Ascending aorta (tissue), 2 donors: Measurements from ENCODE around the gene FARP1. TPM values are rescaled to one million over a fixed set of nuclear protein-coding genes. Genes with fewer than 3 reads are reported as not detected.

Source experiments
- DNase-seq, 2 donors: peaks; one replicate each; pipeline ENCODE4 v3.0.0-alpha.2; 2019; ENCODE audit warnings: low spot score in 2 of 2
- H3K27ac ChIP-seq, 2 donors: fragments of 200-600 bp; sonication (generic); one replicate each; pipeline ENCODE4 v1.5.1; 2016 to 2017; ENCODE audit warnings: mild to moderate bottlenecking in 1 of 2
- H3K27me3 ChIP-seq: fragments of 200-600 bp; sonication (generic); one replicate; pipeline ENCODE4 v1.5.1; 2017
- H3K36me3 ChIP-seq, 2 donors: fragments of 200-600 bp; sonication (generic); one replicate each; pipeline ENCODE4 v1.5.1; 2016
- H3K4me1 ChIP-seq, 2 donors: fragments of 200-600 bp; sonication (generic); one replicate each; pipeline ENCODE4 v1.5.1; 2016 to 2017; ENCODE audit warnings: mild to moderate bottlenecking in 1 of 2
- H3K4me3 ChIP-seq, 2 donors: fragments of 200-600 bp; sonication (generic); one replicate each; pipeline ENCODE4 v1.5.1; 2016 to 2017; ENCODE audit warnings: mild to moderate bottlenecking in 1 of 2
- H3K9me3 ChIP-seq, 2 donors: fragments of 200-600 bp; sonication (generic); one replicate each; pipeline ENCODE4 v1.5.1; 2016
- intact Hi-C: fragments of 100-400 bp; cut with DNase I; formaldehyde crosslinking; loops from one replicate; pipeline ENCODE4 v1.15.1; 2023
- total RNA-seq: library from RNA; depleted of rRNA; stranded (reverse); fragments of >200 nt; gene quantifications from one replicate; pipeline ENCODE4 v1.1.0, GENCODE V29; 2016
- TF ChIP-seq, protein P1 (sequence below), 3 experiments: fragments of 200-600 bp in 2 of 3; fragments of 450-650 bp in 1 of 3; sonication (generic) in 2 of 3; IDR thresholded peaks; one replicate each; pipeline ENCODE4 v1.5.1; 2016 to 2019; ENCODE audit warnings: antibody characterized with exemption in 3 of 3, mild to moderate bottlenecking in 1 of 3, moderate library complexity in 1 of 3

FARP1 gene
- total RNA-seq, 1 donor from 2014 or later = 80.8 TPM

DNA sequence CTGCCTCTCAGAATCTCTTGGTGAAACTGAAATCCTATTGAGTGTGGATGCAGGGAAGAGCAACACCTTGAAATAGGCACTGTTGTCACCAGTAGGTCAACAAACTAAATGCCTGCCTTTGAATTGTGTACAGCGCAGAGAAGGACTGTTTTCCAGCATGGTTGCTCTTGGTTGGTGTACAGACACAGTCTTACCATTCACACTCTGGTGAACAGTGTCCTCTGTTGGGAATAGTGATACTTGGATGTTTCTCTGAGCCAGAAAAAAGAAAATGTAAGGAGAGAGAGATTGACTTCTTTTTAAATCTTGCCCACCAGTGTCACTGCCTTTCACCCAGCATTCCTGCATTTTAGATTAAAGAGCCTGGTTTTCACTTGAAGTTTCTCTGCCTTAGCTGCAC, 254.3 kb downstream of the FARP1 start:
- no peaks in the 10 kb centered on the region for H3K4me1 ChIP-seq
- intact Hi-C loops = no loop called here
- TF ChIP-seq, protein P1, sequence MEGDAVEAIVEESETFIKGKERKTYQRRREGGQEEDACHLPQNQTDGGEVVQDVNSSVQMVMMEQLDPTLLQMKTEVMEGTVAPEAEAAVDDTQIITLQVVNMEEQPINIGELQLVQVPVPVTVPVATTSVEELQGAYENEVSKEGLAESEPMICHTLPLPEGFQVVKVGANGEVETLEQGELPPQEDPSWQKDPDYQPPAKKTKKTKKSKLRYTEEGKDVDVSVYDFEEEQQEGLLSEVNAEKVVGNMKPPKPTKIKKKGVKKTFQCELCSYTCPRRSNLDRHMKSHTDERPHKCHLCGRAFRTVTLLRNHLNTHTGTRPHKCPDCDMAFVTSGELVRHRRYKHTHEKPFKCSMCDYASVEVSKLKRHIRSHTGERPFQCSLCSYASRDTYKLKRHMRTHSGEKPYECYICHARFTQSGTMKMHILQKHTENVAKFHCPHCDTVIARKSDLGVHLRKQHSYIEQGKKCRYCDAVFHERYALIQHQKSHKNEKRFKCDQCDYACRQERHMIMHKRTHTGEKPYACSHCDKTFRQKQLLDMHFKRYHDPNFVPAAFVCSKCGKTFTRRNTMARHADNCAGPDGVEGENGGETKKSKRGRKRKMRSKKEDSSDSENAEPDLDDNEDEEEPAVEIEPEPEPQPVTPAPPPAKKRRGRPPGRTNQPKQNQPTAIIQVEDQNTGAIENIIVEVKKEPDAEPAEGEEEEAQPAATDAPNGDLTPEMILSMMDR (IDR thresholded peaks at IDR 0.05) = peak in 1 of 3 experiments; percentile 16
- no peaks in the 10 kb centered on the region for H3K36me3 ChIP-seq
- H3K27me3 ChIP-seq = no peaks in the 10 kb centered on the region
- H3K27ac ChIP-seq = no peak overlapping the region
- H3K9me3 ChIP-seq = no peaks in the 10 kb centered on the region
- no peak overlapping the region for H3K4me3 ChIP-seq
- DNase-seq = no peak

DNA sequence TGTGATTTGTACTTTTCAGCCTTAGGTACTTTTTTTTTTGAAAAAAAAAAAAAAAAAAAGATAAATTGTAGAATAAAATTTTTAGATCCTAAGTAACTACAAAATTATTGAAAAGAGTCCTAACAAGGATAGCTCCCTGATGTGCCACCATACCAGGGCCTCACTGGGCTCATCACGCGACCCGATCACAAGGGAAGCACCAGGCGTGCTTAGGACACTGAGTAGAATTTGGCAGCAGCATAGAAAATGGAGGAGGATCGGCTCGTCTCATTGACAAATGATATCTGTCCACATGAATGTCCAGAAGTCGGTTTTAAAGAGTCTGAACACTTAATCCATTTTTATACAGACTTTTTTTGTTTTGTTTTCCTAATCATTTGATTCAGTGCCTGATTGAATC, 255.0 kb downstream of the FARP1 start:
- no peaks in the 10 kb centered on the region for H3K9me3 ChIP-seq
- H3K4me3 ChIP-seq = no peak overlapping the region
- TF ChIP-seq, protein P1 (IDR thresholded peaks at IDR 0.05) = no peak
- no peaks in the 10 kb centered on the region for H3K36me3 ChIP-seq
- no peaks in the 10 kb centered on the region for H3K4me1 ChIP-seq
- no peaks in the 10 kb centered on the region for H3K27me3 ChIP-seq
- no peak for DNase-seq
- intact Hi-C loops = no loop called here
- no peak overlapping the region for H3K27ac ChIP-seq

DNA sequence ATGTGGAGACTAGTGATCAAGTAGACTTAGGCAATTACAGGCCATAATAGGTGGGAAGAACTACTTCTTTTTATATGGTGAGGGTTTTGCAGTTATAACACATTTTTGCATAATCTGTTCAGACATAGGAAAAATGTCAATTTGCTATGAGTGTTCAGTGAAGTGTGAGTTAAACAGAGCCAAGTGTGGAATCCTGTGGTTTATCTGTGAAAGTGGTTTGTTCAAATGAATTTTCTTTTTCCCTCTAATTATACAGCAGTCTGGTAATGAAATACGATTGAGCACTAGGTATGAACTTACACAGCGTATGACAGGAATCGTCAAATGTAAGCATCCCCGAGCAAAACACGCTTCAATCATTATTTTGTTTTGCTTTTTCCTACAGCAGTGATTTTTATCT, 255.7 kb downstream of the FARP1 start:
- Histone ChIP-seq H3K9me3 (no peaks in the 10 kb centered on the region), H3K27ac (no peak overlapping the region), H3K27me3 (no peaks in the 10 kb centered on the region), H3K4me3 (no peak overlapping the region), H3K4me1 (no peaks in the 10 kb centered on the region), H3K36me3 (no peaks in the 10 kb centered on the region)
- TF ChIP-seq, protein P1 (IDR thresholded peaks at IDR 0.05) = no peak
- intact Hi-C loops = no loop called here
- DNase-seq = no peak

DNA sequence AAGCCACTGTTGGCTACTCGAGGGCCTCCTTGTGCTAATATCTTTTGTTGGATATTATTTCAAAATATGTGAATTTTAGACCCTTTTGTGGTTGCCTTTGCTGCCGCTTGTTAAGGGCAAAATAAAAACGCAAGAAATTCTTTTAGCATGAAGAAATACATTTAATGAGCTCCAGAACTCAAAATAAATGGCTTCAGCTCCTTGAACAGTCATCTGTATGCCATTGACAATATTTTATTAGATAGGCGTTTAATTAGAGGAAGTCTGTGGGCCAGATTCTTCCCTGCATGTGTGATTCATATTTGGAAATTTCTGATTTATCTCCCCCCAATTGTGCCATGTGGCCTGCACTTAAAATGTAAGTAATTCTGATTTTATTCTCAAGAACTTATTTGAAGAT, 256.9 kb downstream of the FARP1 start:
- DNase-seq = no peak
- H3K9me3 ChIP-seq = no peaks in the 10 kb centered on the region
- intact Hi-C loops = no loop called here
- H3K36me3 ChIP-seq = no peaks in the 10 kb centered on the region
- no peaks in the 10 kb centered on the region for H3K4me1 ChIP-seq
- H3K4me3 ChIP-seq = no peak overlapping the region
- TF ChIP-seq, protein P1 (IDR thresholded peaks at IDR 0.05) = no peak
- H3K27me3 ChIP-seq = no peaks in the 10 kb centered on the region
- H3K27ac ChIP-seq = no peak overlapping the region

DNA sequence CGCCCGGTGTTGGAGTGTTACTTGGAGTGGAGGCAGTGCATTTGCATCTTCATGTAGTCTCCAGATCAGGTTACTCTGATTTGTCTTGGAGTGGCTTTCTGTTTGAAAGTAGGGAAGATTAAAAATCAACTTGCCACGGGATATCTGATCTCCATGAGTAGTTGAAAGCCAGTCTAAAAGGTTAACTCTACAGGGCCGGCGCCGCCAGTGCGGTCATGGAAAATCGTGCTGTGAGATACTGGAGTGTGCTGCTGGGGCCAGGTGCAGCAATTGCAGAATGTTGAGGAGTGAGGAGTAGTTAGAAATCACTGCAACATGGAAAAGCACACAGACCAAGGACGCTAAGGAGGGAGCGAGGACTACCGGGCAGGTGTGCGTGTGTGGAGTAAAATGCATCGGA, 259.0 kb downstream of the FARP1 start:
- TF ChIP-seq, protein P1 (IDR thresholded peaks at IDR 0.05) = no peak
- Histone ChIP-seq H3K9me3 (no peaks in the 10 kb centered on the region), H3K4me1 (no peaks in the 10 kb centered on the region), H3K27ac (no peak overlapping the region), H3K27me3 (no peaks in the 10 kb centered on the region), H3K36me3 (no peaks in the 10 kb centered on the region), H3K4me3 (no peak overlapping the region)
- intact Hi-C loops = no loop called here
- no peak for DNase-seq

DNA sequence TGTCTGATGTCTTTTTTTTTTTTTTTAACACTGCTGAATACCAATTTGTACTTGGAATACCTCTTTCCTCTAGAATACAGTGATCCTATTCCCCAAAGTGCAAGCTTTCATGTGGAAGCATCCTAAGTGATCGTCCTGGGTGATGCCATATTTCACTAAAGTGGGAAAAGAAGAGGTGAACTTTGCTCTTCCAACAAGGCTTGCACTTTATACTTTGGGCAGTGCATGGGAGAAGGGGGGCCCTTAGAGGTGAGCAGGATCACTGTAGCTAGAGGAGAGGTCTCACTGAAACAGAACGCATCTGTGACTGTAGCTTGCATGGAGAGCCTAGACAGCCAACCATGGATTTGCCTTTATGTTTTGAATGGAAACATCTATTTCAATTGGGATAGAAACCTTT, 260.2 kb downstream of the FARP1 start:
- no peaks in the 10 kb centered on the region for H3K4me1 ChIP-seq
- no peaks in the 10 kb centered on the region for H3K9me3 ChIP-seq
- H3K27me3 ChIP-seq = no peaks in the 10 kb centered on the region
- H3K4me3 ChIP-seq = no peak overlapping the region
- H3K36me3 ChIP-seq = no peaks in the 10 kb centered on the region
- intact Hi-C loops = no loop called here
- no peak for DNase-seq
- H3K27ac ChIP-seq = no peak overlapping the region
- TF ChIP-seq, protein P1 (IDR thresholded peaks at IDR 0.05) = no peak
